Common myeloid progenitor, CD34-positive (primary cell): Measurements from ENCODE around the gene LPP.

ENCODE experiments used
- CTCF ChIA-PET: fragments of 350-600 bp; sonication (Branson Sonifier 250); formaldehyde crosslinking; loops from one replicate; lab custom pipeline; 2021; ENCODE audit warnings: antibody characterized with exemption; lab: Charles Lee
- POLR2A ChIA-PET: fragments of 350-600 bp; sonication (Branson Sonifier 250); formaldehyde crosslinking; loops from one replicate; lab custom pipeline; 2021; ENCODE audit warnings: antibody characterized with exemption; lab: Charles Lee
- DNase-seq, 3 donors: peaks; one replicate each; pipeline versions ENCODE4 v3.0.0 to v3.0.0-alpha.2; 2013
- H3K27ac ChIP-seq, 2 experiments: 1 replicate in 1 of 2; 2 replicates in 1 of 2; pipeline ENCODE4 v1.7.0; 2013; ENCODE audit warnings: inconsistent platforms in 2 of 2, low read length in 2 of 2, mild to moderate bottlenecking in 2 of 2, low read depth in 1 of 2, moderate library complexity in 1 of 2; ENCODE audit not compliant: severe bottlenecking in 2 of 2, insufficient read depth in 1 of 2, poor library complexity in 1 of 2
- H3K27me3 ChIP-seq, 5 experiments: replicated peaks in 2 of 5; 1 replicate in 3 of 5; 2 replicates in 2 of 5; pipeline versions ENCODE4 v1.6.1 to v1.7.0; 2013; ENCODE audit warnings: low read length in 4 of 5, mild to moderate bottlenecking in 2 of 5, moderate library complexity in 2 of 5, inconsistent platforms in 1 of 5; ENCODE audit not compliant: insufficient read depth in 5 of 5, control insufficient read depth in 4 of 5
- H3K36me3 ChIP-seq, 4 experiments: 1 replicate in 2 of 4; 2 replicates in 2 of 4; pipeline versions ENCODE4 v1.6.1 to v1.7.0; 2013; ENCODE audit warnings: low read length in 3 of 4, control low read depth in 1 of 4, mild to moderate bottlenecking in 1 of 4; ENCODE audit not compliant: control insufficient read depth in 4 of 4, insufficient read depth in 4 of 4
- H3K4me1 ChIP-seq, 4 experiments: 1 replicate in 3 of 4; 2 replicates in 1 of 4; pipeline versions ENCODE4 v1.6.1 to v1.7.1; 2013; ENCODE audit warnings: low read length in 3 of 4, mild to moderate bottlenecking in 3 of 4, control low read depth in 1 of 4, inconsistent platforms in 1 of 4, moderate library complexity in 1 of 4; ENCODE audit not compliant: control insufficient read depth in 4 of 4, insufficient read depth in 4 of 4; ENCODE audit errors: control extremely low read depth in 1 of 4
- H3K4me3 ChIP-seq, 7 experiments: 1 replicate in 4 of 7; 2 replicates in 3 of 7; pipeline versions ENCODE4 v1.5.1 to v1.7.0; 2013; ENCODE audit warnings: mild to moderate bottlenecking in 7 of 7, low read length in 6 of 7, moderate library complexity in 6 of 7, inconsistent platforms in 2 of 7, low read depth in 2 of 7, control low read depth in 1 of 7; ENCODE audit not compliant: insufficient read depth in 4 of 7, control insufficient read depth in 1 of 7; ENCODE audit errors: extremely low read depth in 1 of 7
- H3K9me3 ChIP-seq, 5 experiments: 1 replicate in 4 of 5; 2 replicates in 1 of 5; pipeline versions ENCODE4 v1.6.1 to v1.7.1; 2013; ENCODE audit warnings: low read length in 4 of 5, mild to moderate bottlenecking in 2 of 5, inconsistent platforms in 1 of 5, low read depth in 1 of 5, moderate library complexity in 1 of 5; ENCODE audit not compliant: control insufficient read depth in 4 of 5, insufficient read depth in 2 of 5; ENCODE audit errors: control extremely low read depth in 1 of 5
- WGBS: methylation state at CpG from one replicate; pipeline ENCODE4 v1.1.5; 2013; ENCODE audit not compliant: insufficient coverage; 5-methylcytosine and 5-hydroxymethylcytosine counted together

Gene LPP

GRCh38 chr3:188791311-188791710 is 637.4 kb downstream of the LPP start:
- no peaks in the 10 kb centered on the region for H3K4me1 ChIP-seq
- no peak overlapping the region for H3K4me3 ChIP-seq
- no peaks in the 10 kb centered on the region for H3K36me3 ChIP-seq
- 95% methylated on average over 2 of the region's 4 CpGs for WGBS
- CTCF ChIA-PET = interaction anchor here (1.6 to 2.2 kb wide), 2 partner anchors 24 to 1053 kb away, joined by 5 to 7 read pairs; no protein-coding TSS in a partner anchor
- H3K27me3 ChIP-seq = no peaks in the 10 kb centered on the region
- no peak for DNase-seq
- no peaks in the 10 kb centered on the region for H3K9me3 ChIP-seq
- POLR2A ChIA-PET = no interaction called here
- H3K27ac ChIP-seq = no peak overlapping the region

- H3K27ac ChIP-seq = no peak overlapping the region
- CTCF ChIA-PET = interaction anchor here (0.6 to 2.2 kb wide), 7 partner anchors 10 to 1055 kb away, joined by 3 to 14 read pairs (median 5); no protein-coding TSS in a partner anchor
- POLR2A ChIA-PET = interaction anchor here (0.7 kb wide), 1 partner anchor 9 kb away, joined by 3 read pairs; no protein-coding TSS in a partner anchor
- no peaks in the 10 kb centered on the region for H3K9me3 ChIP-seq
- no peaks in the 10 kb centered on the region for H3K4me1 ChIP-seq
- peak; percentile 26 to 56 (median 49) for DNase-seq
- H3K36me3 ChIP-seq = no peaks in the 10 kb centered on the region
- WGBS = 81% methylated on average over 4 of the region's 6 CpGs
- no peak overlapping the region for H3K4me3 ChIP-seq
- H3K27me3 ChIP-seq = no peaks in the 10 kb centered on the region
Observed at GRCh38 chr3:188792793-188793192, 638.8 kb downstream of the LPP start.

- no peak overlapping the region for H3K4me3 ChIP-seq
- no peaks in the 10 kb centered on the region for H3K9me3 ChIP-seq
- no peaks in the 10 kb centered on the region for H3K4me1 ChIP-seq
- no peaks in the 10 kb centered on the region for H3K36me3 ChIP-seq
- DNase-seq = no peak
- no peak overlapping the region for H3K27ac ChIP-seq
- no peaks in the 10 kb centered on the region for H3K27me3 ChIP-seq
- CTCF ChIA-PET = interaction anchor here (1.0 to 1.4 kb wide), 2 partner anchors 13 to 1060 kb away, joined by 3 read pairs; no protein-coding TSS in a partner anchor
- WGBS = 94% methylated on average over 3 of the region's 3 CpGs
- POLR2A ChIA-PET = no interaction called here
Observed at GRCh38 chr3:188796122-188796631, 642.2 kb downstream of the LPP start.

- CTCF ChIA-PET = interaction anchor here (1.0 to 1.2 kb wide), 2 partner anchors 157 to 1060 kb away, joined by 3 read pairs; no protein-coding TSS in a partner anchor
- POLR2A ChIA-PET = no interaction called here
Observed at GRCh38 chr3:188797045-188797444, 643.1 kb downstream of the LPP start.

GRCh38 chr3:188798556-188799145 is 644.7 kb downstream of the LPP start:
- Histone ChIP-seq H3K9me3 (peaks cover 0 to 2% (median 0%) of the 10 kb centered on the region in 5 experiments), H3K4me1 (no peaks in the 10 kb centered on the region), H3K4me3 (no peak overlapping the region), H3K36me3 (no peaks in the 10 kb centered on the region), H3K27me3 (no peaks in the 10 kb centered on the region), H3K27ac (no peak overlapping the region)
- ChIA-PET CTCF (interaction anchor here (1.1 kb wide), 1 partner anchor 85 kb away, joined by 3 read pairs; no protein-coding TSS in a partner anchor), POLR2A (no interaction called here)
- WGBS = 86% methylated on average over 4 of the region's 5 CpGs
- DNase-seq = no peak

More at GRCh38 chr3:188797045-188797444, 643.1 kb downstream of the LPP start:
- H3K27ac ChIP-seq = no peak overlapping the region
- no peak overlapping the region for H3K4me3 ChIP-seq
- no peaks in the 10 kb centered on the region for H3K4me1 ChIP-seq
- DNase-seq = no peak
- WGBS = 100% methylated on average over 1 of the region's 3 CpGs
- H3K9me3 ChIP-seq = no peaks in the 10 kb centered on the region
- H3K27me3 ChIP-seq = no peaks in the 10 kb centered on the region
- no peaks in the 10 kb centered on the region for H3K36me3 ChIP-seq

GRCh38 chr3:188801393-188801792 is 647.4 kb downstream of the LPP start:
- Histone ChIP-seq H3K36me3 (no peaks in the 10 kb centered on the region), H3K4me3 (no peak overlapping the region), H3K9me3 (peaks cover 0 to 7% (median 0%) of the 10 kb centered on the region in 5 experiments), H3K27ac (no peak overlapping the region), H3K4me1 (no peaks in the 10 kb centered on the region), H3K27me3 (no peaks in the 10 kb centered on the region)
- ChIA-PET POLR2A (interaction anchor here (0.6 kb wide), 1 partner anchor 8 kb away, joined by 3 read pairs; no protein-coding TSS in a partner anchor), CTCF (no interaction called here)
- DNase-seq = no peak
- 100% methylated on average over 2 of the region's 4 CpGs for WGBS

- H3K36me3 ChIP-seq = no peaks in the 10 kb centered on the region
- no peaks in the 10 kb centered on the region for H3K4me1 ChIP-seq
- H3K27ac ChIP-seq = no peak overlapping the region
- ChIA-PET CTCF (interaction anchor here (1.3 kb wide), 1 partner anchor 9 kb away, joined by 4 read pairs; no protein-coding TSS in a partner anchor), POLR2A (no interaction called here)
- no peak for DNase-seq
- H3K27me3 ChIP-seq = no peaks in the 10 kb centered on the region
- peaks cover 0 to 12% (median 5%) of the 10 kb centered on the region in 5 experiments for H3K9me3 ChIP-seq
- no CpG with 5 or more reads among the region's 3 CpGs for WGBS
- no peak overlapping the region for H3K4me3 ChIP-seq
Observed at GRCh38 chr3:188802645-188803044, 648.7 kb downstream of the LPP start.
